IMR-90 (cell line): Measurements from ENCODE around the gene CEP85. TPM values are rescaled to one million over a fixed set of nuclear protein-coding genes. Genes with fewer than 3 reads are reported as not detected.

Experiments
- ATAC-seq: fragments of 200-7000 bp; cut with Tn5 transposase; 2 replicates; pipeline ENCODE4 v1.9.1; 2020; ENCODE audit warnings: low read depth, mild to moderate bottlenecking, moderate library complexity
- BruUV-seq: library from RNA; stranded (reverse); fragments of 400-500 nt; replicated peaks from 2 replicates; lab custom pipeline; 2021; lab: Mats Ljungman, UMichigan
- CTCF ChIA-PET: fragments of 300-600 bp; formaldehyde crosslinking; extraction: SDS; loops from one replicate; lab custom pipeline; 2021; ENCODE audit warnings: antibody characterized with exemption; lab: Yijun Ruan, JAX
- POLR2A ChIA-PET: fragments of 300-600 bp; sonication (Branson Sonifier 250); formaldehyde crosslinking; loops from one replicate; lab custom pipeline; 2022; ENCODE audit warnings: antibody characterized with exemption; ENCODE audit not compliant: unreplicated experiment; lab: Charles Lee
- DNase-seq: peaks from one replicate; pipeline ENCODE4 v3.0.0; 2013
- H2AFZ ChIP-seq: replicated peaks from 2 replicates; pipeline ENCODE3; 2013; ENCODE audit warnings: low read length, mild to moderate bottlenecking; ENCODE audit not compliant: poor library complexity
- H2AK5ac ChIP-seq: 2 replicates; pipeline ENCODE4 v1.6.1; 2013; ENCODE audit warnings: low read depth, low read length, inconsistent platforms
- H2AK9ac ChIP-seq: replicated peaks from 2 replicates; pipeline ENCODE3; 2013; ENCODE audit warnings: mild to moderate bottlenecking, low read depth, low read length, moderate library complexity; ENCODE audit not compliant: poor library complexity
- H2BK120ac ChIP-seq: 2 replicates; pipeline ENCODE4 v1.6.1; 2013; ENCODE audit warnings: low read depth, low read length, inconsistent platforms
- H2BK15ac ChIP-seq: 3 replicates; pipeline ENCODE4 v1.6.1; 2013; ENCODE audit warnings: low read depth, low read length, inconsistent platforms
- H2BK20ac ChIP-seq: 2 replicates; pipeline ENCODE4 v1.6.1; 2013; ENCODE audit warnings: low read depth, mild to moderate bottlenecking, inconsistent platforms, low read length, moderate library complexity
- H2BK5ac ChIP-seq: 2 replicates; pipeline ENCODE4 v1.6.1; 2013; ENCODE audit warnings: mild to moderate bottlenecking, low read depth, low read length, inconsistent platforms; ENCODE audit not compliant: poor library complexity, severe bottlenecking
- H3K14ac ChIP-seq: replicated peaks from 2 replicates; pipeline ENCODE4 v1.6.1; 2013; ENCODE audit warnings: low read depth, low read length, inconsistent platforms
- H3K18ac ChIP-seq: 2 replicates; pipeline ENCODE4 v1.6.1; 2013; ENCODE audit warnings: low read depth, low read length, control low read depth
- H3K23ac ChIP-seq: 2 replicates; pipeline ENCODE4 v1.6.1; 2013; ENCODE audit warnings: low read depth, low read length, inconsistent platforms
- H3K27ac ChIP-seq: 2 replicates; pipeline ENCODE4 v1.5.1; 2013; ENCODE audit warnings: mild to moderate bottlenecking, control low read depth, low read length; ENCODE audit not compliant: insufficient read depth
- H3K27me3 ChIP-seq: 2 replicates; pipeline ENCODE4 v1.6.1; 2013; ENCODE audit warnings: low read length; ENCODE audit not compliant: control insufficient read depth, insufficient read depth
- H3K36me3 ChIP-seq: 2 replicates; pipeline ENCODE4 v1.6.1; 2013; ENCODE audit warnings: low read length, mixed read lengths; ENCODE audit not compliant: control insufficient read depth, insufficient read depth
- H3K4ac ChIP-seq: 2 replicates; pipeline ENCODE4 v1.6.1; 2013; ENCODE audit warnings: low read depth, low read length, inconsistent platforms
- H3K4me1 ChIP-seq: 2 replicates; pipeline ENCODE4 v1.6.1; 2013; ENCODE audit warnings: low read length, mixed read lengths; ENCODE audit not compliant: control insufficient read depth, insufficient read depth
- H3K4me2 ChIP-seq: 2 replicates; pipeline ENCODE4 v1.6.1; 2013; ENCODE audit warnings: low read depth, mild to moderate bottlenecking, control low read depth, low read length, moderate library complexity
- H3K4me3 ChIP-seq: 2 replicates; pipeline ENCODE4 v1.5.1; 2013; ENCODE audit warnings: low read depth, mild to moderate bottlenecking, control low read depth, low read length, moderate library complexity; ENCODE audit not compliant: insufficient read depth
- H3K56ac ChIP-seq: 2 replicates; pipeline ENCODE4 v1.6.1; 2013; ENCODE audit warnings: low read length, inconsistent platforms; ENCODE audit not compliant: insufficient read depth; ENCODE audit errors: extremely low read depth
- H3K79me1 ChIP-seq, 2 experiments: 2 replicates each; pipeline ENCODE4 v1.6.1; 2013; ENCODE audit warnings: low read length in 2 of 2, inconsistent platforms in 1 of 2, low read depth in 1 of 2
- H3K9ac ChIP-seq: 2 replicates; pipeline ENCODE4 v1.6.1; 2013; ENCODE audit warnings: low read depth, low read length, control low read depth
- H3K9me1 ChIP-seq: 2 replicates; pipeline ENCODE4 v1.6.1; 2013; ENCODE audit warnings: low read length, inconsistent platforms; ENCODE audit not compliant: insufficient read depth
- H3K9me3 ChIP-seq: 2 replicates; pipeline ENCODE4 v1.6.1; 2013; ENCODE audit warnings: low read length; ENCODE audit not compliant: control insufficient read depth, insufficient read depth
- H4K20me1 ChIP-seq: 2 replicates; pipeline ENCODE4 v1.6.1; 2013; ENCODE audit warnings: low read length, inconsistent platforms; ENCODE audit not compliant: insufficient read depth
- H4K5ac ChIP-seq: 2 replicates; pipeline ENCODE4 v1.6.1; 2013; ENCODE audit warnings: mild to moderate bottlenecking, low read depth, low read length, control low read depth
- H4K8ac ChIP-seq, 2 experiments: 2 replicates each; pipeline ENCODE4 v1.6.1; 2013; ENCODE audit warnings: low read depth in 2 of 2, low read length in 2 of 2, control low read depth in 1 of 2, inconsistent platforms in 1 of 2
- H4K91ac ChIP-seq: 2 replicates; pipeline ENCODE4 v1.6.1; 2013; ENCODE audit warnings: low read depth, low read length, inconsistent platforms; ENCODE audit not compliant: insufficient read depth
- ELK1 ChIP-seq: fragments of 150-350 bp; IDR thresholded peaks from 2 replicates; pipeline ENCODE4 v1.6.1; 2016; ENCODE audit warnings: low read depth, mild to moderate bottlenecking, low read length, moderate library complexity, borderline replicate concordance
- FOS ChIP-seq: fragments of 150-350 bp; IDR thresholded peaks from 2 replicates; pipeline ENCODE4 v1.6.1; 2016; ENCODE audit warnings: low read depth, low read length
- NFE2L2 ChIP-seq: fragments of 150-350 bp; IDR thresholded peaks from 2 replicates; pipeline ENCODE4 v1.6.1; 2016; ENCODE audit warnings: low read depth, mild to moderate bottlenecking, low read length
- POLR2A ChIP-seq: IDR thresholded peaks from 2 replicates; pipeline ENCODE4 v1.6.1; 2012; ENCODE audit warnings: mild to moderate bottlenecking, low read depth, low read length
- RAD21 ChIP-seq: IDR thresholded peaks from 2 replicates; pipeline ENCODE4 v1.6.1; 2012; ENCODE audit warnings: low read length, improper control_type of control experiment
- USF2 ChIP-seq: fragments of 150-350 bp; IDR thresholded peaks from 2 replicates; pipeline ENCODE4 v1.6.1; 2017; ENCODE audit warnings: mild to moderate bottlenecking, antibody characterized with exemption, low read length, low read depth
- WGBS, 2 experiments: methylation state at CpG; one replicate each; pipeline versions ENCODE4 v1.1.5 to v1.1.7; 2013; ENCODE audit warnings: missing lambda C conversion rate in 2 of 2; ENCODE audit not compliant: insufficient read length in 1 of 2; ENCODE audit errors: extremely low coverage in 2 of 2; 5-methylcytosine and 5-hydroxymethylcytosine counted together
- dilution Hi-C: fragments of 300-500 bp; cut with HindIII; formaldehyde crosslinking; loops from one replicate; pipeline ENCODE4 v1.14.3; 2018; ENCODE audit warnings: low sequenced_read_pairs; ENCODE audit not compliant: unreplicated experiment
- in situ Hi-C: fragments of 300-500 bp; cut with MboI; formaldehyde crosslinking; loops from 3 replicates; pipeline ENCODE4 v1.14.3; 2019; ENCODE audit warnings: low sequenced_read_pairs, inconsistent platforms, mixed read lengths
- intact Hi-C: fragments of 100-400 bp; cut with micrococcal nuclease; formaldehyde crosslinking; loops from 2 replicates; pipeline ENCODE4 v1.10.0; 2022
- polyA plus RNA-seq, 3 experiments: library from polyadenylated mRNA; depleted of rRNA; stranded (reverse); fragments of >200 nt; gene quantifications; 2 replicates each; pipeline ENCODE4 v1.2.3, GENCODE V29; 2012; ENCODE audit warnings: low replicate concordance in 1 of 3
- total RNA-seq: library from RNA; depleted of rRNA; stranded (reverse); fragments of >200 nt; gene quantifications from 2 replicates; pipeline ENCODE4 v1.2.3, GENCODE V29; 2012

The CEP85 gene
- total and polyA plus RNA-seq, 2 of the 4 experiments (the other 2 are of a cell fraction): 11.5 to 11.8 TPM

GRCh38 chr1:26282401-26282918 is 48.5 kb downstream of the CEP85 start:
- in situ Hi-C loops: no loop called here
- Histone ChIP-seq H4K8ac (peak overlapping the region; percentile 15 to 70; a peak in 3 of 4 replicates), H2BK20ac (no peak overlapping the region), H3K4me2 (peak overlapping the region; percentile 73), H3K36me3 (peaks cover 21% of the 10 kb centered on the region), H3K4me1 (peaks cover 56% of the 10 kb centered on the region), H3K56ac (no peak overlapping the region), H2AK9ac (peak overlapping the region; percentile 80), H3K9me1 (peaks cover 48% of the 10 kb centered on the region), H3K79me1 (peaks cover 20 to 75% of the 10 kb centered on the region in 2 experiments), H3K9me3 (no peaks in the 10 kb centered on the region), H3K23ac (peak overlapping the region; percentile 44; the same call in 1 of the 2 replicates), H4K91ac (peak overlapping the region; percentile 63; the same call in 1 of the 2 replicates), H2BK120ac (peak overlapping the region; percentile 45), H4K5ac (peak overlapping the region; percentile 76), H4K20me1 (peaks cover 44% of the 10 kb centered on the region), H3K4ac (peak overlapping the region; percentile 64), H3K14ac (peak overlapping the region; percentile 74), H2AFZ (no peak overlapping the region), H3K4me3 (no peak overlapping the region), H3K27ac (peak overlapping the region; percentile 77), H2AK5ac (peak overlapping the region; percentile 88), H2BK15ac (0 out of 3 replicates have a peak overlapping the region, but pooled peaks have one; percentile 2), H3K9ac (peak overlapping the region; percentile 36), H3K18ac (peak overlapping the region; percentile 48), H3K27me3 (no peaks in the 10 kb centered on the region), H2BK5ac (peak overlapping the region; percentile 98)
- ATAC-seq: no peak
- TF ChIP-seq POLR2A (no peak), FOS (no peak), ELK1 (no peak), RAD21 (no peak), NFE2L2 (no peak), USF2 (no peak)
- no TSS peak for BruUV-seq
- no peak for DNase-seq
- dilution Hi-C loops: no loop called here
- intact Hi-C loops: no loop called here
- WGBS, 2 experiments: 75% methylated on average over 4 of the region's 22 CpGs; no CpG with 5 or more reads in 1 of the 2 experiments
- CTCF ChIA-PET: no interaction called here
- POLR2A ChIA-PET: no interaction called here
